D341Med (cell line): ENCODE data around the gene KAZN.

ENCODE experiments used
- DNase-seq: peaks from one replicate; pipeline ENCODE4 v3.0.0; 2012; ENCODE audit warnings: low spot score

KAZN gene

GRCh38 chr1:14713077-14713476, 114.6 kb downstream of the KAZN start:
- DNase-seq = no peak

GRCh38 chr1:14715266-14715665, 116.8 kb downstream of the KAZN start:
- DNase-seq = no peak

DNA sequence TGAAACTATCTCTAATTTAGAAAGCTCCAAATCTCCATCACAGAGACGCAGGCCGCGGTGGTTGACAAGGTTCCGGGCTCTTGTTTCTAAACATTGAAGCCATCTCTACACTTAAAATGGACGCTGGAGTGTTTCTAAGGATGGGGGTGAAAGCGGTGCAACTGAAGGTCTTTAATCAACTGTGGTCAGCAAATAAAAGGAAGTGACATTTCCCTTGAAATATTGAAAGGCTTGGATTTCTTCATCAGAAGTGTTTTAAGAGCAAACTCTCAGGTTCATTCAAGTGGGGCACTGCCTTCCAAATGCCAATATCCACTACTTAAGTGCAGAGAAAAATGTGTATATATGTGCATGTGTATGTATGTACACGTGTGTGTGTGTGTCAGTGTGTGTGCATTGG, 117.3 kb downstream of the KAZN start:
- no peak for DNase-seq

DNA sequence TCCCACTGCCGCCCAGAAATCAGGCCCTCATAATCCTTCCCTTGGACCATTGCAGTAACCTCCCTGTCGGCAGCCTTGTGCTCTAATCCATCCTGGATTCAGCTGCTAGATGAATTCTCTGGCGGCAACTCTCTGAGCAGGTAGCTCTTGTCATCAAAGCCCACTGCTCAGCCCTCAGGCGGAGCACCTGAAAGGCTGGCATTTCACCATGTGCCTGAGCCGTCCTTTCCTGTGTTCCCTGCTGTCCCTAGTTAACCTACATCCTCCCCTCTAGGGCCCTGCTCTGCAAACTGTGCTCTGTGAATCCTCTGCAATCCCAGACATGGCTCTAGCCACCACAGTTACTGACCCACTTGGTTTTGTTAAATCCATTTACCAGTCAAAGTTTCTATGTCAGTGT, 118.0 kb downstream of the KAZN start:
- no peak for DNase-seq

GRCh38 chr1:14718476-14718875, 120.0 kb downstream of the KAZN start:
- DNase-seq = no peak

- no peak for DNase-seq
Observed at GRCh38 chr1:14723401-14723800, 124.9 kb downstream of the KAZN start.

- no peak for DNase-seq
Observed at GRCh38 chr1:14724246-14724645, 125.8 kb downstream of the KAZN start.

DNA sequence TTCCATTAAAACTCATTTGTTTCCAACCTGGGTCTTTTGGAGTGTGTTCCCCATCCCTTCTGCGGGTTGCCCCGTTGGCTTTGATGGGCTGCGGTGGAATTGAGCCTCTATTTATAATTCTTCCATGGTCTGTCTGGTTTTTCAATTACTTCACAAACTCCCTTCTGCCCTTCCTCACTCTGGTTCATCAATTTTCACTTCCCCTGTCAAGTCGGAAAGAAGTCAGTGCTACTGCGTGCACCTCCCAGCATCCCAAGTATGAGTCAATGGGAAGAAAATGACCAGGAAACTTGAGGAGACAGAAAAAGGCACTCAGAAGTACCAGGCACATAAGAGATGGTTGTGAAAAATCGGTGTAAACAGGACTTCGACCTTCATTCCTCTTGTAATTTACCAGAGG, 126.2 kb downstream of the KAZN start:
- no peak for DNase-seq

DNA sequence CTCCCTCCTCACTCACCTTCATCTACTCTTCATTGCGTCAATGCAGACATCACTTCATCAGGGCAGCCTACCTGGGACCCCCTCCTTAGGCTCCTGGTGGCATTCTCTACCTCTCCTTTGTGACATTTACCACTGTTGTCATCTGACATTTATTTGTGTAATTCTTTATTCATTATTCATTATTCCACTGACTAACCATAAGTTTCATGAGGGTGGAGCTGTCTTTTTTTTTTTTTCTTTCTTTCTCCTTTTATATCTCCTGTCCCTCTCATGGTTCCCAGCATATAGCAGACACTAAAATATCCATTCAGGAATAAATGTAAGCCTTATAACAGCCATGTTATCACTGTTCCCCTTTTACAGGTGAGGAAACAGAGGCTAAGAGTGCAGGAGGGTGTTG, 126.8 kb downstream of the KAZN start:
- DNase-seq = no peak

DNA sequence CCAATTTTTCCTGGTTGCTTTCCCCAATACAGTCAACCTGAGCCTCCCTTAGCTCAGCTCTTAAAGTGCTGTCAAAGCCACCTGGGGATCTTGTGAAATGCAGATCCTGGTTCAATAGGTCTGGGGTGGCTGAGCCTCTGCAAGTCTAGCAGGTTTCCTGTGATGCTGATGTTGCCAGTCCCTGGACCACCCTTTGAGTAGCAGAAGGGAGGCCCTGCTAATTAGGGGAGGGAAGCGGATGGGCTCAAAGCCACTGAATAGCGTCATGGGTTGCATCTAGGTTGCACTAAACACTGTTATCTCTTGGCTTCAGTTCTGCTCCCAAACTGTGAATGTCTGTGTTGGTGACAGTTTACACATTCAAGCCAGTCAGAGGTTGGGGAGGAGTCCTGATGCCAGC, 127.2 kb downstream of the KAZN start:
- DNase-seq = no peak

GRCh38 chr1:14726606-14727005, 128.1 kb downstream of the KAZN start:
- no peak for DNase-seq

DNA sequence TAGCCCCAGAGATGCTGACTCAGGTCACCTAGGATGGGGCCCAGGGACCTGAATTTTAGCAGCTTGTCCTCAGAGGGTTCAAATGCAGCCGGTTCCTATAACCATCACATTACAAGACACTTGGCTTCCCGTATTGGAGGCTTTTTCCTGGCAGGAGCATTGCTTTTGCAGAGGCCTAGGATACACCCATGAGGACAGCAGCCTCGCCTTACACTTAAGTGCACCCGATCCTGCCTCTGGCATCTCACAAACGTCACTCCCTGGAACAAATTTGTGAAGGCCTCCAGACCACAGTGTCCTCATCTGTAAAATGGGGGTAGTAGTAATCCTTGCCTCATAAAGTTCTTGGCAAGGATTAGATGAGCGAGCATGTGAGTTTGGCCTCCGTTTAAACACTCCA, 130.0 kb downstream of the KAZN start:
- no peak for DNase-seq

GRCh38 chr1:14732728-14733047, 134.2 kb downstream of the KAZN start:
- DNase-seq = no peak

DNA sequence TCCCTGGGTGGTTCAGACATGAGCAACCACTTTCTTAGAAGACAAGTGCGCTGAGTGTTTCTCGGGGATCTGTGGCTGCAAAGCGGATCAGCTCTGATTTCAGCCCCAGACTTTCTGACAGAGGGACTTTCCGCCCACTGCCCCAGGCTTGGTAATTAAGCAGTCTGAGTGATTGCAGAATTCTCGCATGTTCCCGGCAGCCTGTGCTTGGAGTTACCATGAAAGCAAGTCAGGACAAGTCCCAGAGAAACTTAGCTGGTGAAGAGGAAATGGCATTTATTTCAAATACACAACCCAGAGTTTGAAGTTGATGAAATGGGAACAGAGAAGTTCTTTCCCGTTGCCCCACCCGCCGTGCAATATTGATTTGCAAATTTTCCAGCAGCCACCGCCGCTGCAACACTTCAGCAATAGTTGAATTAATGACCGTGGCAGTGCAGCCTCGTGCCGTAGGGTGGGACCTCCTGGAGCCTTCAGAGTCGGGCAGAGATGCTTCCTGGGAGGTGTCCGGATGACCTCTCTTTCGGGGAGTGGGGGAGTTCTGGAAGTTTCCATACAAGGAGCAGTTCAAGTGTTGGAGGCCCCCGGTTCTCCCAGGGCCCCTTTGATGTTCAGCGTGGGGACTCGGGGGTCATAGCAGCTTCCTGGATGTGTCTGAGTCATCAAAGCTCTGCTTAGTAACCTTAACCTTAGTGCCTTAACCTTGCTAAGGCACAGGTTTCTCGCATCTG, 134.7 kb downstream of the KAZN start:
- no peak for DNase-seq

GRCh38 chr1:14733779-14734140, 135.3 kb downstream of the KAZN start:
- DNase-seq = no peak

- DNase-seq = no peak
Observed at GRCh38 chr1:14735841-14736240, 137.4 kb downstream of the KAZN start.

GRCh38 chr1:14737561-14738094, 139.1 kb downstream of the KAZN start:
- DNase-seq = no peak

- no peak for DNase-seq
Observed at GRCh38 chr1:14738235-14738634, 139.8 kb downstream of the KAZN start.

GRCh38 chr1:14738647-14739046, 140.2 kb downstream of the KAZN start:
- DNase-seq = no peak

DNA sequence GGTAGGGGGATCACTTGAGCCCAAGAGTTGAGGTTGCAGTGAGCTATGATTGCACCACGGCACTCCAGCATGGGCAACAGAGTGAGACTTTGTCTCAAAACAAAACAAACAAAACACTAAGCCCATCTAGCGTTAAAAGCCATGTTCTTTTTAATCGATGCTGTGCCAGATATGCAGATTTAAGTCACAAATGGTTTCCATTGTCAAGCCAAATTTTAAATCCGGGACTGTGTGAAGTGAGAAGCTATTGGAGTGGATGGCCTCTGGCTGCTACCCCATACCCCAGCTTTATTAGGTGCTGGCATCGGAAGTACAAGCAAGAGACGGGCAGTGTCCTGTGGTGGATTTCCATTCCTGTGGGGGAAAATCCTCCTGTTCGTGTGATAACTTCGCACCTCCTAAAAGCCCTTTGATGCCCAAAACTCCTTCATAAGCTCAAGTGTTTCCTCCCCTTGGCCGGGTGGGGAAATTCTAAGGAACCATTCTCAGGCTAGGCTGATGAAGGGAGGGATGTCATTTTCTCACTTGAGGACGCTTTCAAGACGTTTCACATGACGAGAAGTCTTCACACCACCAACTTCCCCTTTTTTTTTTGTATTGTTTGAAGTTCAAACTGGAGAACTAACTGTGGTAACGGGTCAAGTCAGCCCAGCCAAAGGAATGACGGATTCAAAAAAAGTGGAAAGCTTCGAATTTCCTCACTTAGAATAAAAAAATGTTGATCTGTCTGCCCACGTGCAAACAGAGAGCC, 140.8 kb downstream of the KAZN start:
- no peak for DNase-seq

GRCh38 chr1:14740016-14740415, 141.5 kb downstream of the KAZN start:
- DNase-seq = no peak

DNA sequence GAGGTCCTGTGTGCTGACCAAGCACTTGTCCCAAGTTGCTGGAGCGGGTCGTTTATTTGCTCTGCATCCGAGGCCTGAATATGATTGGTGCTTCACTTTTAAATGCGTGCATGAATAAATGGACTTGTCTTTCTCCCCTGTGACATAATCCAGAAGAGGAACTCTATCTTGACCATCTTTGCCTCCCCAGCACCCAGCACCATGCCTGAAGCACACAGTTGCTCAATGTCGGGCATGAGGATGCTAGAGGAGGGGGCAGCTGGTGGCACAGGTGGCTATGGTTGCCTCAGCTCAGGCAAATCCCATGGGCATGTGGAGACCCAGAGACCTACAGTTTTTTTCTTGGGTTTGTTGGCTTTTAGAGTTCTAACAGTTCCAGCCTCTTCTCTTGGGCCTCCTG, 142.6 kb downstream of the KAZN start:
- no peak for DNase-seq

DNA sequence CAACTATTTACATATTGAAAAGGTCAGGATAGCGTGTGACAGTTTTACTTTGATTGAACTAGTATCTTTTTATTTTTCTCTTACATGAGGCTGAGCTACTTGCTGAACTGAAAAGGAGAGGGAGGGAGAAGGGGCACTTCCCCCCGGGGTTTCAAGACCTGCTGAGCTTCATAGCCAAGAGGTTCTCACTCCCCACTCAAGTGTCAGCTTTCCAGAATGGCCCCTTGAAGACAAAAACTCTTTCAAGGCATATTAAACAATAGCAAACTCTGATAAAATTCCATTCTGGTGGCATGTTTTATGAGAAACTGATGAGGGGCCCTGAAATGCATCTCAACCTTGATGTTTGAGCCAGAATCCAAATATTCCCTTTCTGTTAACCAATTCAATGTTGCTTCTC, 143.0 kb downstream of the KAZN start:
- no peak for DNase-seq
